Right cardiac atrium (tissue), 5 donors: ENCODE data around the gene SCO2. TPM values are rescaled to one million over a fixed set of nuclear protein-coding genes. Genes with fewer than 3 reads are reported as not detected.

Experiments used
- ATAC-seq, 2 donors: fragments of 200-7000 bp; cut with Tn5 transposase; one replicate each; pipeline versions ENCODE4 v1.8.0 to v1.9.1; 2020; ENCODE audit warnings: moderate library complexity in 2 of 2, mild to moderate bottlenecking in 1 of 2
- DNase-seq, 3 donors: peaks; one replicate each; pipeline ENCODE4 v3.0.0-alpha.2; 2020
- H3K27ac ChIP-seq: one replicate; pipeline ENCODE4 v1.5.1; 2013; ENCODE audit warnings: mild to moderate bottlenecking, low read length, control low read depth, moderate library complexity
- H3K27me3 ChIP-seq: one replicate; pipeline ENCODE4 v1.6.1; 2013; ENCODE audit not compliant: control insufficient read depth, insufficient read depth
- H3K4me1 ChIP-seq: one replicate; pipeline ENCODE4 v1.6.1; 2013; ENCODE audit warnings: low read length; ENCODE audit not compliant: control insufficient read depth, insufficient read depth
- H3K4me3 ChIP-seq: one replicate; pipeline ENCODE4 v1.5.1; 2013; ENCODE audit warnings: low read length, control low read depth
- H3K9me3 ChIP-seq: one replicate; pipeline ENCODE4 v1.6.1; 2013; ENCODE audit warnings: low read length; ENCODE audit not compliant: control insufficient read depth
- WGBS: extraction: QIAGEN DNeasy Blood & Tissue Kit; methylation state at CpG from one replicate; pipeline ENCODE4 v1.1.7; 2013; 5-methylcytosine and 5-hydroxymethylcytosine counted together
- intact Hi-C, 4 donors: fragments of 100-400 bp; cut with DNase I; formaldehyde crosslinking; loops; one replicate each; pipeline versions ENCODE4 v1.11.0 to v1.14.0; 2022 to 2023
- polyA plus RNA-seq: library from polyadenylated mRNA; stranded (reverse); fragments of 200-250 nt; gene quantifications from one replicate; pipeline ENCODE4 v1.2.3, GENCODE V29; 2013
- total RNA-seq, 4 donors: library from RNA; stranded (reverse); fragmentation: NEBNext Ultra II Directional; extraction: Animal tissue kit (Norgen Biotek cat#: 25700); gene quantifications; one replicate each; pipeline ENCODE4 v1.2.1, GENCODE V29; 2021
- donor health status: healthy with polysubstance abuse.
- donor health status: DM: no; HTN: yes; CAD: no.
- donor health status: DM: no; HTN: no; CAD: no.
- donor health status: DM: no; HTN: yes; CAD: no; lungs with severe emphysema.
- donor health status: DM: yes; HTN: yes; CAD: no.

SCO2 gene
- total and polyA plus RNA-seq, 5 donors: 1.4 to 2.2 TPM; not detected in 3

GRCh38 chr22:50488006-50488677 is 37.3 kb downstream of the SCO2 start:
- Histone ChIP-seq H3K27ac (no peak overlapping the region), H3K4me1 (no peaks in the 10 kb centered on the region), H3K9me3 (no peaks in the 10 kb centered on the region), H3K4me3 (no peak overlapping the region), H3K27me3 (no peaks in the 10 kb centered on the region)
- intact Hi-C loops: no loop called here
- ATAC-seq (peak in 1 of 2 donors; percentile 6), DNase-seq (peak in 1 of 3 donors; percentile 41)
- whole genome bisulfite sequencing: 80% methylated on average over 18 of the region's 18 CpGs

- ATAC-seq (no peak), DNase-seq (peak in 1 of 3 donors; percentile 14)
- 78% methylated on average over 23 of the region's 23 CpGs for WGBS
- Histone ChIP-seq H3K4me1 (no peaks in the 10 kb centered on the region), H3K27ac (no peak overlapping the region), H3K9me3 (no peaks in the 10 kb centered on the region), H3K4me3 (no peak overlapping the region), H3K27me3 (no peaks in the 10 kb centered on the region)
- intact Hi-C loops: no loop called here
These were observed 38.0 kb downstream of the SCO2 start for GRCh38 chr22:50487290-50488005.

GRCh38 chr22:50486561-50487289 is 38.7 kb downstream of the SCO2 start, which contains the start of gene MIOX:
MIOX (plus strand) TSS chr22:50486859; CDS start chr22:50486898, 39 bp downstream.
- intact Hi-C loops: no loop called here
- H3K27me3 ChIP-seq: no peaks in the 10 kb centered on the region

GRCh38 chr22:50485221-50486131 is 39.9 kb downstream of the SCO2 start:
- no peak overlapping the region for H3K4me3 ChIP-seq
- 63% methylated on average over 29 of the region's 29 CpGs for WGBS
- intact Hi-C loops: no loop called here
- DNase-seq: peak in 1 of 3 donors; percentile 49
- no peak overlapping the region for H3K27ac ChIP-seq
- H3K27me3 ChIP-seq: no peaks in the 10 kb centered on the region
- no peaks in the 10 kb centered on the region for H3K4me1 ChIP-seq
- no peak for ATAC-seq
- no peaks in the 10 kb centered on the region for H3K9me3 ChIP-seq

More at GRCh38 chr22:50486561-50487289, 38.7 kb downstream of the SCO2 start, which contains the start of gene MIOX:
- Histone ChIP-seq H3K9me3 (no peaks in the 10 kb centered on the region), H3K4me3 (no peak within 1 kb of the TSS), H3K4me1 (no peaks in the 10 kb centered on the region), H3K27ac (no peak within 1 kb of the TSS)
- 64% methylated on average over 23 of the region's 23 CpGs for WGBS
- DNase-seq: peak in 1 of 3 donors; percentile 11
- no peak for ATAC-seq

GRCh38 chr22:50483977-50484853 is 41.2 kb downstream of the SCO2 start:
- DNase-seq (peak in 1 of 3 donors; percentile 48), ATAC-seq (no peak)
- WGBS: 85% methylated on average over 31 of the region's 31 CpGs
- Histone ChIP-seq H3K27ac (no peak overlapping the region), H3K27me3 (no peaks in the 10 kb centered on the region), H3K4me3 (no peak overlapping the region), H3K9me3 (no peaks in the 10 kb centered on the region), H3K4me1 (no peaks in the 10 kb centered on the region)
- intact Hi-C loops: no loop called here

GRCh38 chr22:50483556-50483955 is 41.8 kb downstream of the SCO2 start:
- Histone ChIP-seq H3K9me3 (no peaks in the 10 kb centered on the region), H3K4me1 (no peaks in the 10 kb centered on the region), H3K27me3 (no peaks in the 10 kb centered on the region), H3K4me3 (no peak overlapping the region), H3K27ac (no peak overlapping the region)
- WGBS: 89% methylated on average over 8 of the region's 8 CpGs
- peak in 1 of 3 donors; percentile 31 for DNase-seq
- intact Hi-C loops: no loop called here
- no peak for ATAC-seq

GRCh38 chr22:50483106-50483505 is 42.3 kb downstream of the SCO2 start:
- intact Hi-C loops: no loop called here
- Histone ChIP-seq H3K9me3 (no peaks in the 10 kb centered on the region), H3K4me1 (no peaks in the 10 kb centered on the region), H3K27ac (no peak overlapping the region), H3K4me3 (no peak overlapping the region), H3K27me3 (no peaks in the 10 kb centered on the region)
- ATAC-seq (no peak), DNase-seq (peak in 1 of 3 donors; percentile 13)
- WGBS: 87% methylated on average over 10 of the region's 10 CpGs

GRCh38 chr22:50482107-50483074 is 43.0 kb downstream of the SCO2 start:
- H3K9me3 ChIP-seq: no peaks in the 10 kb centered on the region
- H3K27me3 ChIP-seq: no peaks in the 10 kb centered on the region
- H3K27ac ChIP-seq: no peak overlapping the region
- intact Hi-C loops: no loop called here
- DNase-seq (peak in 2 of 3 donors; percentile 58 to 63), ATAC-seq (peak in 1 of 2 donors; percentile 4)
- no peaks in the 10 kb centered on the region for H3K4me1 ChIP-seq
- WGBS: 63% methylated on average over 35 of the region's 35 CpGs
- H3K4me3 ChIP-seq: no peak overlapping the region
